Liver (tissue), 3 donors: ENCODE data around the gene AHDC1.

Experiments used
- CTCF ChIP-seq: fragments of 150-350 bp; IDR thresholded peaks from 2 replicates; pipeline ENCODE4 v1.5.1; 2017; ENCODE audit warnings: improper control_type of control experiment, low read depth, low read length; ENCODE audit not compliant: missing input control
- GABPA ChIP-seq, 2 donors: IDR thresholded peaks in 1 of 2; conservative IDR thresholded peaks in 1 of 2; 2 replicates each; pipeline ENCODE4 v1.6.1; 2016; ENCODE audit warnings: antibody characterized with exemption in 2 of 2, mild to moderate bottlenecking in 1 of 2, moderate library complexity in 1 of 2
- JUND ChIP-seq, 2 donors: IDR thresholded peaks; 2 replicates each; pipeline ENCODE4 v1.6.1; 2016; ENCODE audit warnings: antibody characterized with exemption in 2 of 2
- MAX ChIP-seq: IDR thresholded peaks from 2 replicates; pipeline ENCODE4 v1.6.1; 2016; ENCODE audit warnings: antibody characterized with exemption
- RAD21 ChIP-seq, 2 donors: IDR thresholded peaks; 2 replicates each; pipeline ENCODE4 v1.6.1; 2016; ENCODE audit warnings: antibody characterized with exemption in 2 of 2, mild to moderate bottlenecking in 2 of 2
- YY1 ChIP-seq: IDR thresholded peaks from 2 replicates; pipeline ENCODE4 v1.6.1; 2016; ENCODE audit warnings: antibody characterized with exemption, mild to moderate bottlenecking
- ZBTB33 ChIP-seq: IDR thresholded peaks from 2 replicates; pipeline ENCODE4 v1.6.1; 2016; ENCODE audit warnings: antibody characterized with exemption
- donor health status: healthy.
- donor health status: healthy.

GRCh38 chr1:27545876-27546275, 58.1 kb downstream of the AHDC1 start:
- TF ChIP-seq CTCF: no peak
- no peak for TF ChIP-seq GABPA (IDR thresholded peaks at IDR 0.05 in 1 of 2, conservative IDR thresholded peaks at IDR 0.05 in 1 of 2)
- no peak for TF ChIP-seq RAD21 (IDR thresholded peaks at IDR 0.05)
- TF ChIP-seq YY1: no peak
- no peak for TF ChIP-seq ZBTB33
- no peak for TF ChIP-seq JUND (IDR thresholded peaks at IDR 0.05)
- TF ChIP-seq MAX: no peak
